ENCODE results near the gene KAT5. TPM values are rescaled to one million over a fixed set of nuclear protein-coding genes. Genes with fewer than 3 reads are reported as not detected.

The KAT5 gene
- total and polyA plus RNA-seq, 10 of the 15 experiments (the other 5 are each of a cell fraction or from before 2014, with no cell fraction given), result 3.4 to 66.1 (median 46.3) TPM

DNA sequence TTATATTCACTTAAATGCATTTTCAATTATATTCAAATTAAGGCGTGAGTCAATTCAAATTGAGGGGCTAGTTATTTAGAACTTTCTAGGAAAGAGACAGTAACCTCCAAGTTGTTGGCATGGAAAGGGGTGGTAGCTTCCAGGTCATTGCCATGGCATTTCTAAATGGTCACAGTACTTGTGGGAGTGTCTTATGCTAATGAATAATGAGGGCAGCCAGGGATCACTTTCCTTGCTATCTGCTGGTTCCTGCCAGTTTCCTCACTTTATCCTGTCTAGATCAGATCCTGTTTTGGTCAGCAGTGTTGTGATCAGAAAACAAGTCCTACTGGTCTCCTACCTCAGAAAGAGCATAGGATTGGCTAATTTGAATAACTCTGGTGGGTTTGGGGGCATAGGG, 30.3 kb downstream of the KAT5 start:
- intact Hi-C loops (cut with micrococcal nuclease; ENCODE audit: unreplicated experiment) (no loop called here), in situ Hi-C loops (cut with MboI) (no loop called here)
- no peaks in the 10 kb centered on the region for H3K4me1 ChIP-seq (ENCODE audit: control insufficient read depth, insufficient read depth, low read length)
- no peak for TF ChIP-seq MYB (IDR thresholded peaks at IDR 0.05; ENCODE audit: borderline replicate concordance, low read depth, low read length)
- TF ChIP-seq SUZ12 (IDR thresholded peaks at IDR 0.05; ENCODE audit: unreplicated experiment), result no peak
- TF ChIP-seq CHD2 (IDR thresholded peaks at IDR 0.05; ENCODE audit: borderline replicate concordance, low read depth, low read length), result no peak
- H3K27me3 ChIP-seq (replicated peaks in 1 of 2; ENCODE audit: control insufficient read depth in 2 of 2, insufficient read depth in 2 of 2, low read length in 1 of 2), result peaks cover 0 to 3% of the 10 kb centered on the region in 2 experiments; a peak in 1 of 4 replicates
- no peak overlapping the region for H3K9ac ChIP-seq (ENCODE audit: control insufficient read depth, insufficient read depth, low read length)
- POLR2A ChIA-PET, result interaction anchor here (0.6 kb wide), 1 partner anchor 57 kb away, joined by 3 read pairs; no protein-coding TSS in a partner anchor
- H2AFZ ChIP-seq (ENCODE audit: control insufficient read depth, low read depth, low read length), result no peak overlapping the region
- no peak for FAIRE-seq
- no peak overlapping the region for H3K4me3 ChIP-seq
- 0% methylated on average over 1 of the region's 1 CpG for WGBS (ENCODE audit: insufficient coverage, insufficient replicate concordance, low lambda C conversion rate, missing lambda C conversion rate)
- H4K20me1 ChIP-seq (ENCODE audit: control insufficient read depth, insufficient read depth), result no peaks in the 10 kb centered on the region
- H3K27ac ChIP-seq (ENCODE audit: control insufficient read depth, insufficient read depth), result no peak overlapping the region
- no peak overlapping the region for H3K4me2 ChIP-seq (ENCODE audit: control insufficient read depth, insufficient read depth)
- RAD21 ChIA-PET (ENCODE audit: unreplicated experiment), result no interaction called here
- CTCF ChIA-PET, result no interaction called here
- no peaks in the 10 kb centered on the region for H3K9me3 ChIP-seq (replicated peaks; ENCODE audit: control insufficient read depth, insufficient read depth, low read length)
- DNase-seq (ENCODE audit: low read depth, low spot score), result no peak
- no peak for ATAC-seq
- BruUV-seq (replicated peaks), result no TSS peak
- no peaks in the 10 kb centered on the region for H3K79me2 ChIP-seq (ENCODE audit: control insufficient read depth, insufficient read depth, low read length)
- SMC1A ChIA-PET (ENCODE audit: uncharacterized antibody, unreplicated experiment), result no interaction called here
- no peaks in the 10 kb centered on the region for H3K36me3 ChIP-seq (ENCODE audit: control insufficient read depth in 2 of 2, insufficient read depth in 2 of 2, low read length in 1 of 2)

DNA sequence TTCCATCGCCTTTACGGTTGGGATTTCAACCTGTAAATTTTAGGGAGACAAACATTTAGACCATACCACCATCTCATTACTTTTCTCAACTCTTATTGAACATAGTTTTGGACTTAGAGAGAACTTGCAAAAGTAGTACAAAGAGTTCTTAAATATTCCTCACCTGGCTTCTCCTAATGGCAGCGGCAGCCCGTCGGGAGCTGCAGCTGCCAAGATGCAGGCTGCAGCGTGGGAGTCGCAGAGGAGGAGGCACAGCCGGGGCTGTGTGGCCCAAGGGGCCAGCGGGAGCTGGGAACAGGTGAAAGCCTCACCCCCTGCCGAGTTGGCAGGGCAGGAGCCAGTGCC, 31.6 kb downstream of the KAT5 start:
- no peaks in the 10 kb centered on the region for H3K9me3 ChIP-seq (replicated peaks; ENCODE audit: control insufficient read depth, insufficient read depth, low read length)
- H3K4me1 ChIP-seq (ENCODE audit: control insufficient read depth, insufficient read depth, low read length), result no peaks in the 10 kb centered on the region
- H2AFZ ChIP-seq (ENCODE audit: control insufficient read depth, low read depth, low read length), result no peak overlapping the region
- ChIA-PET SMC1A (ENCODE audit: uncharacterized antibody, unreplicated experiment) (no interaction called here), RAD21 (ENCODE audit: unreplicated experiment) (no interaction called here), POLR2A (interaction anchor here (0.6 kb wide), 1 partner anchor 144 kb away, joined by 3 read pairs; no protein-coding TSS in a partner anchor), CTCF (interaction anchor here (0.8 to 1.4 kb wide), 2 partner anchors 33 to 78 kb away, joined by 3 to 4 read pairs; no protein-coding TSS in a partner anchor)
- DNase-seq (ENCODE audit: low read depth, low spot score) (no peak), ATAC-seq (no peak), FAIRE-seq (no peak)
- H3K36me3 ChIP-seq (ENCODE audit: control insufficient read depth in 2 of 2, insufficient read depth in 2 of 2, low read length in 1 of 2), result no peaks in the 10 kb centered on the region
- H3K27me3 ChIP-seq (replicated peaks in 1 of 2; ENCODE audit: control insufficient read depth in 2 of 2, insufficient read depth in 2 of 2, low read length in 1 of 2), result no peaks in the 10 kb centered on the region; a peak in 1 of 4 replicates
- no TSS peak for BruUV-seq (replicated peaks)
- intact Hi-C loops (cut with micrococcal nuclease; ENCODE audit: unreplicated experiment), result no loop called here
- H4K20me1 ChIP-seq (ENCODE audit: control insufficient read depth, insufficient read depth), result no peaks in the 10 kb centered on the region
- TF ChIP-seq, protein P1, sequence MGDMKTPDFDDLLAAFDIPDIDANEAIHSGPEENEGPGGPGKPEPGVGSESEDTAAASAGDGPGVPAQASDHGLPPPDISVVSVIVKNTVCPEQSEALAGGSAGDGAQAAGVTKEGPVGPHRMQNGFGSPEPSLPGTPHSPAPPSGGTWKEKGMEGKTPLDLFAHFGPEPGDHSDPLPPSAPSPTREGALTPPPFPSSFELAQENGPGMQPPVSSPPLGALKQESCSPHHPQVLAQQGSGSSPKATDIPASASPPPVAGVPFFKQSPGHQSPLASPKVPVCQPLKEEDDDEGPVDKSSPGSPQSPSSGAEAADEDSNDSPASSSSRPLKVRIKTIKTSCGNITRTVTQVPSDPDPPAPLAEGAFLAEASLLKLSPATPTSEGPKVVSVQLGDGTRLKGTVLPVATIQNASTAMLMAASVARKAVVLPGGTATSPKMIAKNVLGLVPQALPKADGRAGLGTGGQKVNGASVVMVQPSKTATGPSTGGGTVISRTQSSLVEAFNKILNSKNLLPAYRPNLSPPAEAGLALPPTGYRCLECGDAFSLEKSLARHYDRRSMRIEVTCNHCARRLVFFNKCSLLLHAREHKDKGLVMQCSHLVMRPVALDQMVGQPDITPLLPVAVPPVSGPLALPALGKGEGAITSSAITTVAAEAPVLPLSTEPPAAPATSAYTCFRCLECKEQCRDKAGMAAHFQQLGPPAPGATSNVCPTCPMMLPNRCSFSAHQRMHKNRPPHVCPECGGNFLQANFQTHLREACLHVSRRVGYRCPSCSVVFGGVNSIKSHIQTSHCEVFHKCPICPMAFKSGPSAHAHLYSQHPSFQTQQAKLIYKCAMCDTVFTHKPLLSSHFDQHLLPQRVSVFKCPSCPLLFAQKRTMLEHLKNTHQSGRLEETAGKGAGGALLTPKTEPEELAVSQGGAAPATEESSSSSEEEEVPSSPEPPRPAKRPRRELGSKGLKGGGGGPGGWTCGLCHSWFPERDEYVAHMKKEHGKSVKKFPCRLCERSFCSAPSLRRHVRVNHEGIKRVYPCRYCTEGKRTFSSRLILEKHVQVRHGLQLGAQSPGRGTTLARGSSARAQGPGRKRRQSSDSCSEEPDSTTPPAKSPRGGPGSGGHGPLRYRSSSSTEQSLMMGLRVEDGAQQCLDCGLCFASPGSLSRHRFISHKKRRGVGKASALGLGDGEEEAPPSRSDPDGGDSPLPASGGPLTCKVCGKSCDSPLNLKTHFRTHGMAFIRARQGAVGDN (IDR thresholded peaks at IDR 0.05), result no peak
- no peak overlapping the region for H3K9ac ChIP-seq (ENCODE audit: control insufficient read depth, insufficient read depth, low read length)
- in situ Hi-C loops (cut with MboI), result no loop called here
- H3K4me3 ChIP-seq, result no peak overlapping the region
- H3K79me2 ChIP-seq (ENCODE audit: control insufficient read depth, insufficient read depth, low read length), result no peaks in the 10 kb centered on the region
- no peak overlapping the region for H3K4me2 ChIP-seq (ENCODE audit: control insufficient read depth, insufficient read depth)
- no peak overlapping the region for H3K27ac ChIP-seq (ENCODE audit: control insufficient read depth, insufficient read depth)
- WGBS (ENCODE audit: insufficient coverage, insufficient replicate concordance, low lambda C conversion rate, missing lambda C conversion rate), result 53% methylated on average over 10 of the region's 10 CpGs

Measured in GM12878 (cell line).